MCF 10A (cell line): ENCODE measurements around the gene NEAT1. TPM values are rescaled to one million over a fixed set of nuclear protein-coding genes. Genes with fewer than 3 reads are reported as not detected.

ENCODE experiments used
- BruUV-seq: library from RNA; stranded (reverse); fragments of 400-500 nt; replicated peaks from 2 replicates; lab custom pipeline; 2021; lab: Mats Ljungman, UMichigan
- CTCF ChIA-PET: fragments of 300-600 bp; sonication (Branson Sonifier 250); formaldehyde crosslinking; extraction: SDS; loops from one replicate; lab custom pipeline; 2021; ENCODE audit warnings: antibody characterized with exemption, inconsistent platforms; lab: Yijun Ruan, JAX
- POLR2A ChIA-PET: fragments of 300-600, 350-650 bp; sonication (Branson Sonifier 250); formaldehyde crosslinking; extraction: SDS; loops from one replicate; lab custom pipeline; 2020; ENCODE audit warnings: antibody characterized with exemption, inconsistent platforms; lab: Yijun Ruan, JAX
- DNase-seq: peaks from one replicate; pipeline ENCODE4 v3.0.0-alpha.2; 2018; ENCODE audit not compliant: unreplicated experiment
- H3K27ac Mint-ChIP-seq: one replicate; pipeline ENCODE4 v1.8.0; 2022; ENCODE audit warnings: mild to moderate bottlenecking, low read depth, mixed read lengths; ENCODE audit not compliant: unreplicated experiment
- H3K27me3 Mint-ChIP-seq: one replicate; pipeline ENCODE4 v1.8.0; 2022; ENCODE audit warnings: mixed read lengths; ENCODE audit not compliant: insufficient read depth, unreplicated experiment
- H3K36me3 Mint-ChIP-seq: one replicate; pipeline ENCODE4 v1.8.0; 2022; ENCODE audit warnings: mild to moderate bottlenecking, moderate library complexity, mixed read lengths; ENCODE audit not compliant: insufficient read depth, unreplicated experiment
- H3K4me1 Mint-ChIP-seq: one replicate; pipeline ENCODE4 v1.8.0; 2022; ENCODE audit warnings: mixed read lengths; ENCODE audit not compliant: insufficient read depth, unreplicated experiment
- H3K4me3 Mint-ChIP-seq: one replicate; pipeline ENCODE4 v1.8.0; 2022; ENCODE audit warnings: mild to moderate bottlenecking, moderate library complexity, mixed read lengths; ENCODE audit not compliant: unreplicated experiment
- H3K9me3 Mint-ChIP-seq: one replicate; pipeline ENCODE4 v1.8.0; 2022; ENCODE audit warnings: mixed read lengths; ENCODE audit not compliant: unreplicated experiment
- intact Hi-C: fragments of 100-400 bp; cut with micrococcal nuclease; formaldehyde crosslinking; loops from 2 replicates; pipeline ENCODE4 v1.14.1; 2022
- total RNA-seq: library from RNA; stranded (reverse); gene quantifications from 2 replicates; pipeline ENCODE4 v1.2.3, GENCODE V29; 2022
- TF ChIP-seq, protein P1 (sequence below): fragments of 200-600 bp; IDR thresholded peaks from one replicate; pipeline ENCODE4 v1.8.0; 2022; ENCODE audit warnings: antibody characterized with exemption, mild to moderate bottlenecking; ENCODE audit not compliant: unreplicated experiment

NEAT1 gene
- total RNA-seq, 1 experiment from 2014 or later = 1,026 TPM

DNA sequence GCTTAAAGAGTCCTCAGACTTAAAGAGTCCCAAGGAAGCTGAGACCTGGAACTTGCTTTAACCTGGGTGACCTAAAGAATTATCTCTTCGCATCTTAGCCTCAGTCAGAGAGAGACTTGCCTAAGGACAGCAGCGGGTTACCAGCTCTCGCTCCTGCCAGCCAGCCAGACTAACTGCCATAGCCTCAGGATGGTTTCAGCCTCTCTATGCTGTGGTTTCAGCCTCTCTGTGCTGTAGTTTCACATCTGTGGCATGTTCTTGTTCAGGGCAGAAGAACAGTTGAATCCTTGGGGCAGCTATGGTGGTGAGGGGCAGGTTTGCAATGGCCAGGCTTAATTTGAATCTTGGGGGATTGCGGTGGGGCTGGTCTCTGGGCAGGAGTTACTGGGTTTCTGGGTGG is 33.9 kb upstream of the NEAT1 start:
- POLR2A ChIA-PET = interaction anchor here (1.2 to 14.8 kb wide), 4 partner anchors 31 to 113 kb away, joined by 4 to 426 read pairs (median 174); partner anchors contain the start of genes MALAT1 and NEAT1
- CTCF ChIA-PET = interaction anchor here (0.9 to 6.0 kb wide), 2 partner anchors 9 to 27 kb away, joined by 3 to 47 read pairs; no protein-coding TSS in a partner anchor

DNA sequence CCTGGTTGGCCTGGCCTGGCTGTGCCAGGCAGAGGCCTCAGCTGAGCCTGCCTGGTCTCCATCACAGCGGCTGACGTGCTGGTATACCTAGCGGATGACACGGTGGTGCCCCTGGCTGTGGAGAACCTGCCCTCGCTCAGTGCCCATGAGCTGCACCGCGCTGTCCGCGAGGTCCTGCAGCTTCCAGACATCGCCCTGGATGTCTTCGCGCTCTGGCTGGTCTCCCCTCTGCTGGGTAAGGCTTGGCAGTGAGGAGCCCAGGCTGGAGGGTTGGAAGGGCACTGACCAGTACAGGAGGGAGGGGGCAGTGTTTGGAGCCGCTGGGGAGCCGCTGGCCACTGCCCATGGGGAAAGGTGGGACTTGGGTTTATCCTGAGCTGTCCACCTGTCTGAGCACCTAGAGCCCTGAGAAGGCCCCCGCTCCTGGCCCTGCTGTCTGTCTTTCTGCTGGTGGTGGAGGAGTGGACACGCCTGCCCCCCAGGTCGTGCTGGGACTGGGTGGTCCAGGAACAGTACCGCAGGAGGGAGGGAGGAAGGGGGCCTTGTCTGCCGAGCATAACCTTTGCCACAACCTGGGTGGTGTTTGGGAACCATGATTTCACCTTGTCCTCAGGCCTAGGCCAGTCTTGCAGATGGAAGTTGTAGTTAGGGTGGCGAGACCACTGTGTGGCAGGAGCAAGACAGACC is 33.2 kb upstream of the NEAT1 start:
- ChIA-PET POLR2A (interaction anchor here (0.6 to 14.8 kb wide), 3 partner anchors 10 to 112 kb away, joined by 3 to 426 read pairs (median 342); partner anchors contain the start of genes MALAT1 and NEAT1), CTCF (interaction anchor here (6.0 kb wide), 1 partner anchor 26 kb away, joined by 47 read pairs; no protein-coding TSS in a partner anchor)

More for the DNA sequence above, 33.9 kb upstream of the NEAT1 start:
- H3K9me3 Mint-ChIP-seq = no peaks in the 10 kb centered on the region
- H3K27me3 Mint-ChIP-seq = no peaks in the 10 kb centered on the region
- H3K27ac Mint-ChIP-seq = peak overlapping the region; percentile 13
- H3K36me3 Mint-ChIP-seq = peaks cover 11% of the 10 kb centered on the region
- intact Hi-C loops = no loop called here
- BruUV-seq = no TSS peak
- TF ChIP-seq, protein P1, sequence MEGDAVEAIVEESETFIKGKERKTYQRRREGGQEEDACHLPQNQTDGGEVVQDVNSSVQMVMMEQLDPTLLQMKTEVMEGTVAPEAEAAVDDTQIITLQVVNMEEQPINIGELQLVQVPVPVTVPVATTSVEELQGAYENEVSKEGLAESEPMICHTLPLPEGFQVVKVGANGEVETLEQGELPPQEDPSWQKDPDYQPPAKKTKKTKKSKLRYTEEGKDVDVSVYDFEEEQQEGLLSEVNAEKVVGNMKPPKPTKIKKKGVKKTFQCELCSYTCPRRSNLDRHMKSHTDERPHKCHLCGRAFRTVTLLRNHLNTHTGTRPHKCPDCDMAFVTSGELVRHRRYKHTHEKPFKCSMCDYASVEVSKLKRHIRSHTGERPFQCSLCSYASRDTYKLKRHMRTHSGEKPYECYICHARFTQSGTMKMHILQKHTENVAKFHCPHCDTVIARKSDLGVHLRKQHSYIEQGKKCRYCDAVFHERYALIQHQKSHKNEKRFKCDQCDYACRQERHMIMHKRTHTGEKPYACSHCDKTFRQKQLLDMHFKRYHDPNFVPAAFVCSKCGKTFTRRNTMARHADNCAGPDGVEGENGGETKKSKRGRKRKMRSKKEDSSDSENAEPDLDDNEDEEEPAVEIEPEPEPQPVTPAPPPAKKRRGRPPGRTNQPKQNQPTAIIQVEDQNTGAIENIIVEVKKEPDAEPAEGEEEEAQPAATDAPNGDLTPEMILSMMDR = no peak
- H3K4me1 Mint-ChIP-seq = peaks cover 37% of the 10 kb centered on the region
- no peak for DNase-seq
- peak overlapping the region; percentile 87 for H3K4me3 Mint-ChIP-seq

DNA sequence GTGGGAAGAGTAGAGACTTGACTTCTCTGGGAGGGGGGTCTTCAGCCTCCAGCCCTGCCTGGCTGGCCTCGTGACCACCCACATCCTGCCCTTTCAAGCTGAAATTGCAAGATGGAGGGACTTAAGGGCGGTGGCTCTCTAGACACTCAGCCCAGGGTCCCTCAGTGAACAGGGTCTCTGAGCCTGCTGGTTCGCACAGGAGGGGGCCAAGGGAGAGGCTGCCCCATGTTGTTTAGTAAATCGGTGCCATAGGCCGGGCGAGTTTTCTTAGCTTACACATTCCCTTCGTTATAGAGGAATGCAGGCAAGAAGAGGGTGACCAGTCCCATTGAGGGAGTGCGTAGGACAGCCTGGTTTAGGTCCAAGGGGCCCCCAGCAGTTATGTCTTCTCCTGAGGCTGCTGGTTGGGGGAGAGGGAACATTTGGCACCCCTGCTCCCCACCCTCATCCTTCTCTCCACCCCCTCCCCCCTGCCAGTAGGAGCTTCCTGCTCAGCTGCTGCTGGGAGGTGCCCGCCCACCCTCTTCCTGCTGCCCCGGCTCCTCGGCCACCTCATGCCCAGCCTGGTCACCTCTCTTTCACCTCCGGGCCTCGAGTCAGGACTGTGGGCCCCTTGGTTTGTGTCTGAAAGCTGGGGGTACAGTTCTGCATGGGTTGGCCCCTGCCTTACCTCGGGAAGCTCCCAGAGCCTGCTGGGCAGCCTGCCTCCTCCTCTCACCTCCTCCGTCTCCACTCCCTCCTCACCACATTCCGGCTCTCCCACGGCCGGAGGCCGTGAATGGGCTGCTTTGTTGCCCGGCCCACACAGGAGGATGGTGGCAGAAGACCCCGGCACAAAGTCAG is 32.3 kb upstream of the NEAT1 start:
- no TSS peak for BruUV-seq
- H3K27me3 Mint-ChIP-seq = no peaks in the 10 kb centered on the region
- H3K4me1 Mint-ChIP-seq = peaks cover 23% of the 10 kb centered on the region
- peaks cover 14% of the 10 kb centered on the region for H3K36me3 Mint-ChIP-seq
- intact Hi-C loops = no loop called here
- no peaks in the 10 kb centered on the region for H3K9me3 Mint-ChIP-seq
- no peak overlapping the region for H3K27ac Mint-ChIP-seq
- CTCF ChIA-PET = interaction anchor here (0.6 to 6.0 kb wide), 2 partner anchors 25 to 52 kb away, joined by 3 to 47 read pairs; no protein-coding TSS in a partner anchor
- peak overlapping the region; percentile 50 for H3K4me3 Mint-ChIP-seq
- TF ChIP-seq, protein P1 = no peak
- POLR2A ChIA-PET = interaction anchor here (0.5 to 14.8 kb wide), 7 partner anchors 9 to 165 kb away, joined by 3 to 426 read pairs (median 3); partner anchors contain the start of genes MALAT1 and NEAT1
- DNase-seq = no peak

More for the DNA sequence above, 33.2 kb upstream of the NEAT1 start:
- DNase-seq = no peak
- no TSS peak for BruUV-seq
- peaks cover 11% of the 10 kb centered on the region for H3K36me3 Mint-ChIP-seq
- H3K27me3 Mint-ChIP-seq = no peaks in the 10 kb centered on the region
- intact Hi-C loops = no loop called here
- TF ChIP-seq, protein P1 = no peak
- no peak overlapping the region for H3K4me3 Mint-ChIP-seq
- H3K9me3 Mint-ChIP-seq = no peaks in the 10 kb centered on the region
- H3K27ac Mint-ChIP-seq = peak overlapping the region; percentile 13
- H3K4me1 Mint-ChIP-seq = peaks cover 29% of the 10 kb centered on the region
